H1 (cell line): ENCODE results near the gene CCDC121. TPM values are rescaled to one million over a fixed set of nuclear protein-coding genes. Genes with fewer than 3 reads are reported as not detected.

Experiments
- CTCF ChIA-PET: fragments of 300-600 bp; sonication (Branson Sonifier 250); formaldehyde crosslinking; loops from one replicate; lab custom pipeline; 2021; ENCODE audit not compliant: partially characterized antibody; lab: Charles Lee
- POLR2A ChIA-PET: fragments of 300-600 bp; sonication (Branson Sonifier 250); formaldehyde crosslinking; loops from one replicate; lab custom pipeline; 2021; ENCODE audit warnings: inconsistent platforms; ENCODE audit not compliant: partially characterized antibody; lab: Charles Lee
- DNase-seq, 2 experiments: peaks; one replicate each; pipeline versions ENCODE4 v3.0.0 to v3.0.0-alpha.2; 2010 to 2022; ENCODE audit warnings: low spot score in 2 of 2, low read depth in 1 of 2, mixed read lengths in 1 of 2
- FAIRE-seq: peaks from 2 replicates; lab custom pipeline; 2011; peaks lifted over from hg19 to GRCh38; lab: Jason Lieb, UNC
- H2AFZ ChIP-seq: 2 replicates; pipeline ENCODE4 v1.8.1; 2012; ENCODE audit warnings: low read length, inconsistent platforms
- H2AK5ac ChIP-seq: 2 replicates; pipeline ENCODE4 v1.6.1; 2013; ENCODE audit warnings: low read depth, low read length
- H2BK120ac ChIP-seq: replicated peaks from 2 replicates; pipeline ENCODE3; 2013; ENCODE audit warnings: low read depth, low read length, inconsistent platforms
- H2BK12ac ChIP-seq: 2 replicates; pipeline ENCODE4 v1.6.1; 2013; ENCODE audit warnings: low read depth, low read length
- H2BK15ac ChIP-seq: 2 replicates; pipeline ENCODE4 v1.6.1; 2013; ENCODE audit warnings: low read length
- H2BK20ac ChIP-seq: 2 replicates; pipeline ENCODE4 v1.6.1; 2013; ENCODE audit warnings: low read length
- H2BK5ac ChIP-seq: 2 replicates; pipeline ENCODE4 v1.6.1; 2013; ENCODE audit warnings: low read depth, low read length
- H3K14ac ChIP-seq: 2 replicates; pipeline ENCODE4 v1.6.1; 2013; ENCODE audit warnings: inconsistent platforms; ENCODE audit not compliant: insufficient read length
- H3K18ac ChIP-seq: 2 replicates; pipeline ENCODE4 v1.6.1; 2013; ENCODE audit warnings: low read length; ENCODE audit errors: extremely low read depth
- H3K23ac ChIP-seq: 2 replicates; pipeline ENCODE4 v1.6.1; 2013; ENCODE audit warnings: inconsistent platforms; ENCODE audit not compliant: insufficient read length
- H3K23me2 ChIP-seq: 2 replicates; pipeline ENCODE4 v1.6.1; 2013; ENCODE audit warnings: low read depth, low read length
- H3K27ac ChIP-seq: 2 replicates; pipeline ENCODE4 v1.6.1; 2011; ENCODE audit warnings: low read depth, low read length, inconsistent platforms
- H3K27me3 ChIP-seq, 4 experiments: replicated peaks in 1 of 4; 1 replicate in 1 of 4; 2 replicates in 3 of 4; pipeline versions ENCODE4 v1.6.1 to v1.8.1; 2011 to 2013; ENCODE audit warnings: low read length in 3 of 4, mild to moderate bottlenecking in 3 of 4, inconsistent platforms in 2 of 4, mixed read lengths in 2 of 4, moderate library complexity in 1 of 4; ENCODE audit not compliant: control insufficient read depth in 3 of 4, insufficient read depth in 3 of 4; ENCODE audit errors: extremely low read depth in 1 of 4
- H3K36me3 ChIP-seq, 4 experiments: 2 replicates each; pipeline versions ENCODE4 v1.6.1 to v1.8.1; 2011 to 2013; ENCODE audit warnings: mild to moderate bottlenecking in 4 of 4, low read length in 3 of 4, moderate library complexity in 2 of 4, control low read depth in 1 of 4, inconsistent platforms in 1 of 4; ENCODE audit not compliant: insufficient read depth in 4 of 4, control insufficient read depth in 2 of 4
- H3K4ac ChIP-seq: replicated peaks from 2 replicates; pipeline ENCODE3; 2013; ENCODE audit warnings: low read length, low read depth, mixed read lengths, inconsistent platforms; ENCODE audit not compliant: insufficient read length
- H3K4me1 ChIP-seq, 4 experiments: replicated peaks in 1 of 4; 1 replicate in 1 of 4; 2 replicates in 3 of 4; pipeline versions ENCODE4 v1.6.1 to v1.8.1; 2011 to 2013; ENCODE audit warnings: low read length in 3 of 4, inconsistent platforms in 2 of 4, mixed read lengths in 1 of 4; ENCODE audit not compliant: insufficient read depth in 4 of 4, control insufficient read depth in 3 of 4
- H3K4me2 ChIP-seq, 2 experiments: 2 replicates each; pipeline versions ENCODE4 v1.6.1 to v1.8.1; 2011 to 2013; ENCODE audit warnings: low read depth in 2 of 2, low read length in 2 of 2, control low read depth in 1 of 2, inconsistent platforms in 1 of 2, mild to moderate bottlenecking in 1 of 2; ENCODE audit not compliant: insufficient read depth in 1 of 2
- H3K4me3 ChIP-seq, 4 experiments: fragments of 200-600, 300-600 bp in 1 of 4; sonication (generic), shearing (Covaris generic), sonication (Bioruptor Twin) in 1 of 4; 2 replicates each; pipeline versions ENCODE4 v1.5.1 to v1.8.1; 2011 to 2016; ENCODE audit warnings: low read length in 4 of 4, low read depth in 3 of 4, control low read depth in 2 of 4, inconsistent platforms in 2 of 4, mild to moderate bottlenecking in 2 of 4, mixed read lengths in 1 of 4, moderate library complexity in 1 of 4; ENCODE audit not compliant: insufficient read depth in 2 of 4; ENCODE audit errors: extremely low read depth in 1 of 4
- H3K56ac ChIP-seq: replicated peaks from 2 replicates; pipeline ENCODE3; 2013; ENCODE audit warnings: low read depth, mild to moderate bottlenecking, mixed read lengths, low read length, inconsistent platforms; ENCODE audit not compliant: insufficient read length
- H3K79me1 ChIP-seq: 2 replicates; pipeline ENCODE4 v1.6.1; 2013; ENCODE audit warnings: low read depth, low read length, control low read depth
- H3K79me2 ChIP-seq, 2 experiments: 2 replicates each; pipeline versions ENCODE4 v1.6.1 to v1.8.1; 2012 to 2013; ENCODE audit warnings: low read length in 2 of 2, mild to moderate bottlenecking in 2 of 2, inconsistent platforms in 1 of 2; ENCODE audit not compliant: insufficient read depth in 2 of 2, control insufficient read depth in 1 of 2
- H3K9ac ChIP-seq, 4 experiments: replicated peaks in 1 of 4; 1 replicate in 1 of 4; 2 replicates in 3 of 4; pipeline versions ENCODE4 v1.6.1 to v1.8.1; 2011 to 2013; ENCODE audit warnings: low read depth in 3 of 4, low read length in 3 of 4, control low read depth in 2 of 4, mild to moderate bottlenecking in 2 of 4, moderate library complexity in 2 of 4, inconsistent platforms in 1 of 4; ENCODE audit errors: extremely low read depth in 1 of 4
- H3K9me3 ChIP-seq, 2 experiments: 2 replicates each; pipeline versions ENCODE4 v1.6.1 to v1.8.1; 2012 to 2013; ENCODE audit warnings: mild to moderate bottlenecking in 2 of 2, moderate library complexity in 2 of 2, control low read depth in 1 of 2, inconsistent platforms in 1 of 2, low read depth in 1 of 2, low read length in 1 of 2, mixed read lengths in 1 of 2; ENCODE audit not compliant: insufficient read depth in 2 of 2
- H4K20me1 ChIP-seq, 2 experiments: replicated peaks in 1 of 2; 2 replicates each; pipeline versions ENCODE3 to v1.8.1; 2011 to 2013; ENCODE audit warnings: inconsistent platforms in 2 of 2, low read length in 2 of 2, mild to moderate bottlenecking in 1 of 2; ENCODE audit not compliant: insufficient read depth in 2 of 2, control insufficient read depth in 1 of 2
- H4K5ac ChIP-seq: 2 replicates; pipeline ENCODE4 v1.6.1; 2013; ENCODE audit warnings: low read length, low read depth, mixed read lengths, inconsistent platforms; ENCODE audit not compliant: insufficient read length
- H4K8ac ChIP-seq: 2 replicates; pipeline ENCODE4 v1.8.0; 2013; ENCODE audit warnings: mild to moderate bottlenecking, moderate library complexity, low read length, inconsistent platforms; ENCODE audit not compliant: insufficient read depth; ENCODE audit errors: extremely low read depth
- H4K91ac ChIP-seq: replicated peaks from 2 replicates; pipeline ENCODE3; 2013; ENCODE audit warnings: low read length, mixed read lengths, inconsistent platforms; ENCODE audit not compliant: insufficient read length
- CBX8 ChIP-seq: fragments of 300-800, 300-1000 bp; sonication (generic); IDR thresholded peaks from 2 replicates; pipeline ENCODE4 v1.7.1; 2016; ENCODE audit warnings: low read depth, low read length, borderline replicate concordance
- CHD1 ChIP-seq: IDR thresholded peaks from 2 replicates; pipeline ENCODE4 v1.6.1; 2012; ENCODE audit warnings: low read depth, low read length, improper control_type of control experiment
- SRF ChIP-seq: IDR thresholded peaks from 2 replicates; pipeline ENCODE4 v1.6.1; 2011; ENCODE audit warnings: mild to moderate bottlenecking, low read depth, low read length, moderate library complexity
- WGBS, 2 experiments: shearing (Covaris generic) in 1 of 2; methylation state at CpG; one replicate each; pipeline versions ENCODE4 v1.1.6 to v1.1.7; 2013 to 2015; ENCODE audit warnings: low lambda C conversion rate in 2 of 2, mixed read lengths in 2 of 2, inconsistent platforms in 1 of 2, low coverage in 1 of 2, missing lambda C conversion rate in 1 of 2; ENCODE audit not compliant: insufficient replicate concordance in 2 of 2, insufficient coverage in 1 of 2, insufficient read length in 1 of 2; ENCODE audit errors: extremely low coverage in 1 of 2, missing lambda C conversion rate in 1 of 2; 5-methylcytosine and 5-hydroxymethylcytosine counted together
- polyA plus RNA-seq, 7 experiments: library from polyadenylated mRNA; depleted of rRNA in 3 of 7; stranded (reverse) in 5 of 7; unstranded in 2 of 7; fragments of >200 nt in 5 of 7; fragments of 200-250 nt in 2 of 7; gene quantifications; 1 replicate in 5 of 7; 2 replicates in 1 of 7; 4 replicates in 1 of 7; pipeline versions ENCODE4 v1.2.1 to v1.2.3, GENCODE V29; 2011 to 2013; ENCODE audit warnings: missing spikeins in 2 of 7, mixed read lengths in 2 of 7
- total RNA-seq: library from RNA; stranded (reverse); fragmentation: NEBNext Ultra II Directional; extraction: Animal tissue kit (Norgen Biotek cat#: 25700); gene quantifications from 2 replicates; pipeline ENCODE4 v1.2.1, GENCODE V29; 2021
- TF ChIP-seq, protein P1 (sequence below): IDR thresholded peaks from 2 replicates; pipeline ENCODE4 v1.6.1; 2012; ENCODE audit warnings: inconsistent platforms
- TF ChIP-seq, protein P2 (sequence below): IDR thresholded peaks from 2 replicates; pipeline ENCODE4 v1.6.1; 2012; ENCODE audit warnings: inconsistent platforms
- TF ChIP-seq, protein P3 (sequence below): IDR thresholded peaks from 2 replicates; pipeline ENCODE4 v1.6.1; 2012; ENCODE audit warnings: low read length, inconsistent platforms

CCDC121 gene
- total and polyA plus RNA-seq, 2 of the 8 experiments (the other 6 are each of a cell fraction or from before 2014, with no cell fraction given) = 0.68 to 1.5 TPM

DNA sequence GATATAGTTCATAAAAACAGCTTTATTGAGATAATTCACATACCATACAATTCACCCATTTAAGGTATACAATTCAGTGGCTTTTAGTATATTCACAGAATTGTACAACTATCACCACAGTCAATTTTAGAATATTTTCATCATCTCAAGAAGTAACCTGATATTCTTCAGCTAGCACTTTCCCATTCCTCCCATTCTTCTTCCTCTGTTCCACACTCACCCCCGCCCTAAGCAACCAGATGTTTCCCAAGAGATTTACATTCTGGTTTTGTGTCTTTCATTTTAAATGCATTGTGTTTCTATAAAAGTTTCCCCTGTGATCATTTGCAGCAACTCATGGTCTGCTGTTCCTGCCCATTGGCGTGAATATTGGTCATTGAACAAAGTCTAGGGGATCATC lies 5.5 kb upstream of the CCDC121 start:
- no peak overlapping the region for H2BK12ac ChIP-seq
- no peaks in the 10 kb centered on the region for H3K9me3 ChIP-seq
- H3K27me3 ChIP-seq = no peaks in the 10 kb centered on the region
- no peaks in the 10 kb centered on the region for H3K79me1 ChIP-seq
- H3K4me3 ChIP-seq = no peak overlapping the region
- H2BK120ac ChIP-seq = no peak overlapping the region
- WGBS, 2 experiments = 90% methylated on average over 2 of the region's 2 CpGs; no CpG with 5 or more reads in 1 of the 2 experiments
- H3K27ac ChIP-seq = no peak overlapping the region
- H3K4me1 ChIP-seq = peaks cover 0 to 2% (median 0%) of the 10 kb centered on the region in 4 experiments; a peak in 1 of 7 replicates
- H2BK20ac ChIP-seq = no peak overlapping the region
- H2AK5ac ChIP-seq = no peak overlapping the region
- peaks cover 0 to 12% of the 10 kb centered on the region in 2 experiments; a peak in 2 of 4 replicates for H3K79me2 ChIP-seq
- TF ChIP-seq CBX8 = no peak
- no peak for TF ChIP-seq SRF
- TF ChIP-seq CHD1 = no peak
- TF ChIP-seq, protein P1, sequence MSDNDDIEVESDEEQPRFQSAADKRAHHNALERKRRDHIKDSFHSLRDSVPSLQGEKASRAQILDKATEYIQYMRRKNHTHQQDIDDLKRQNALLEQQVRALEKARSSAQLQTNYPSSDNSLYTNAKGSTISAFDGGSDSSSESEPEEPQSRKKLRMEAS = no peak
- TF ChIP-seq, protein P2, sequence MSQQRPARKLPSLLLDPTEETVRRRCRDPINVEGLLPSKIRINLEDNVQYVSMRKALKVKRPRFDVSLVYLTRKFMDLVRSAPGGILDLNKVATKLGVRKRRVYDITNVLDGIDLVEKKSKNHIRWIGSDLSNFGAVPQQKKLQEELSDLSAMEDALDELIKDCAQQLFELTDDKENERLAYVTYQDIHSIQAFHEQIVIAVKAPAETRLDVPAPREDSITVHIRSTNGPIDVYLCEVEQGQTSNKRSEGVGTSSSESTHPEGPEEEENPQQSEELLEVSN = no peak
- TF ChIP-seq, protein P3, sequence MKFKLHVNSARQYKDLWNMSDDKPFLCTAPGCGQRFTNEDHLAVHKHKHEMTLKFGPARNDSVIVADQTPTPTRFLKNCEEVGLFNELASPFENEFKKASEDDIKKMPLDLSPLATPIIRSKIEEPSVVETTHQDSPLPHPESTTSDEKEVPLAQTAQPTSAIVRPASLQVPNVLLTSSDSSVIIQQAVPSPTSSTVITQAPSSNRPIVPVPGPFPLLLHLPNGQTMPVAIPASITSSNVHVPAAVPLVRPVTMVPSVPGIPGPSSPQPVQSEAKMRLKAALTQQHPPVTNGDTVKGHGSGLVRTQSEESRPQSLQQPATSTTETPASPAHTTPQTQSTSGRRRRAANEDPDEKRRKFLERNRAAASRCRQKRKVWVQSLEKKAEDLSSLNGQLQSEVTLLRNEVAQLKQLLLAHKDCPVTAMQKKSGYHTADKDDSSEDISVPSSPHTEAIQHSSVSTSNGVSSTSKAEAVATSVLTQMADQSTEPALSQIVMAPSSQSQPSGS = no peak
- H3K14ac ChIP-seq = no peak overlapping the region
- H4K91ac ChIP-seq = no peak overlapping the region
- H3K4ac ChIP-seq = no peak overlapping the region
- no peak overlapping the region for H4K8ac ChIP-seq
- H3K23me2 ChIP-seq = no peaks in the 10 kb centered on the region
- no peak overlapping the region for H3K56ac ChIP-seq
- DNase-seq (no peak), FAIRE-seq (no peak)
- ChIA-PET CTCF (no interaction called here), POLR2A (no interaction called here)
- H3K9ac ChIP-seq = no peak overlapping the region
- peaks cover 15 to 55% (median 47%) of the 10 kb centered on the region in 4 experiments for H3K36me3 ChIP-seq
- H2BK15ac ChIP-seq = no peak overlapping the region
- H2AFZ ChIP-seq = no peak overlapping the region
- no peak overlapping the region for H3K18ac ChIP-seq
- H2BK5ac ChIP-seq = no peak overlapping the region
- H4K20me1 ChIP-seq = peaks cover 0 to 2% of the 10 kb centered on the region in 2 experiments
- H3K4me2 ChIP-seq = no peak overlapping the region
- no peak overlapping the region for H4K5ac ChIP-seq
- H3K23ac ChIP-seq = no peak overlapping the region
